ENCODE results near the gene MTERF4. TPM values are rescaled to one million over a fixed set of nuclear protein-coding genes. Genes with fewer than 3 reads are reported as not detected.

MTERF4 gene
- total RNA-seq, 4 donors from 2014 or later = 28.9 to 60.5 (median 38.9) TPM

GRCh38 chr2:241070811-241071676, 31.0 kb downstream of the MTERF4 start:
- no peak for DNase-seq (ENCODE audit: low spot score in 2 of 2)
- H3K36me3 ChIP-seq = peaks cover 0 to 100% (median 0%) of the 10 kb centered on the region in 3 donors

GRCh38 chr2:241070361-241070760, 31.7 kb downstream of the MTERF4 start:
- no peak overlapping the region for H3K4me3 ChIP-seq
- H3K4me1 ChIP-seq = no peaks in the 10 kb centered on the region
- H3K36me3 ChIP-seq = peaks cover 0 to 100% (median 0%) of the 10 kb centered on the region in 3 donors
- DNase-seq (ENCODE audit: low spot score in 2 of 2) = no peak
- no peaks in the 10 kb centered on the region for H3K27me3 ChIP-seq
- TF ChIP-seq EP300 (IDR thresholded peaks at IDR 0.05) (no peak), CTCF (IDR thresholded peaks at IDR 0.05) (no peak), POLR2A (IDR thresholded peaks at IDR 0.05) (no peak)
- 85 to 86% methylated on average over 7 to 13 of the region's 13 CpGs for WGBS, 2 donors
- no peak overlapping the region for H3K27ac ChIP-seq
- no peaks in the 10 kb centered on the region for H3K9me3 ChIP-seq

More at GRCh38 chr2:241070811-241071676, 31.0 kb downstream of the MTERF4 start:
- no peak for TF ChIP-seq EP300 (IDR thresholded peaks at IDR 0.05)
- TF ChIP-seq CTCF (IDR thresholded peaks at IDR 0.05) = no peak
- no peak for TF ChIP-seq POLR2A (IDR thresholded peaks at IDR 0.05)
- 75 to 77% methylated on average over 16 to 30 of the region's 31 CpGs for WGBS, 2 donors
- H3K27ac ChIP-seq = no peak overlapping the region
- no peaks in the 10 kb centered on the region for H3K27me3 ChIP-seq
- no peak overlapping the region for H3K4me3 ChIP-seq
- no peaks in the 10 kb centered on the region for H3K4me1 ChIP-seq
- no peaks in the 10 kb centered on the region for H3K9me3 ChIP-seq

- Histone ChIP-seq H3K27me3 (no peaks in the 10 kb centered on the region), H3K4me1 (no peaks in the 10 kb centered on the region), H3K4me3 (no peak overlapping the region), H3K27ac (no peak overlapping the region), H3K36me3 (peaks cover 0 to 100% (median 0%) of the 10 kb centered on the region in 3 donors), H3K9me3 (no peaks in the 10 kb centered on the region)
- TF ChIP-seq CTCF (IDR thresholded peaks at IDR 0.05) = no peak
- no peak for TF ChIP-seq EP300 (IDR thresholded peaks at IDR 0.05)
- TF ChIP-seq POLR2A (IDR thresholded peaks at IDR 0.05) = no peak
- no peak for DNase-seq (ENCODE audit: low spot score in 2 of 2)
- WGBS, 2 donors = 65 to 84% methylated on average over 14 to 23 of the region's 26 CpGs
These were observed 32.2 kb downstream of the MTERF4 start for GRCh38 chr2:241069821-241070281.

- H3K36me3 ChIP-seq = peaks cover 0 to 96% (median 0%) of the 10 kb centered on the region in 3 donors
- 90 to 93% methylated on average over 16 to 25 of the region's 28 CpGs for WGBS, 2 donors
- peak in 1 of 2 donors; percentile 12 for DNase-seq (ENCODE audit: low spot score in 2 of 2)
These were observed 32.9 kb downstream of the MTERF4 start for GRCh38 chr2:241068942-241069810.

More at GRCh38 chr2:241068942-241069810, 32.9 kb downstream of the MTERF4 start:
- Histone ChIP-seq H3K27me3 (no peaks in the 10 kb centered on the region), H3K4me3 (no peak overlapping the region), H3K4me1 (peaks cover 0 to 4% (median 0%) of the 10 kb centered on the region in 4 donors), H3K9me3 (no peaks in the 10 kb centered on the region), H3K27ac (no peak overlapping the region)
- no peak for TF ChIP-seq POLR2A (IDR thresholded peaks at IDR 0.05)
- TF ChIP-seq CTCF (IDR thresholded peaks at IDR 0.05) = no peak
- no peak for TF ChIP-seq EP300 (IDR thresholded peaks at IDR 0.05)
